Activated CD4-positive, alpha-beta T cell treated with anti-CD3 and anti-CD28 coated beads, Interleukin-2, amount 10 ng/mL, durations not matched to agents 24 days and 14 days (primary cell): Measurements from ENCODE around the gene ITGB5. TPM values are rescaled to one million over a fixed set of nuclear protein-coding genes. Genes with fewer than 3 reads are reported as not detected.

Source experiments
- DNase-seq: peaks from one replicate; pipeline ENCODE4 v3.0.0; 2022
- H3K27ac Mint-ChIP-seq: one replicate; pipeline ENCODE4 v1.8.0; 2022; ENCODE audit warnings: mild to moderate bottlenecking, mixed read lengths
- H3K27me3 Mint-ChIP-seq: one replicate; pipeline ENCODE4 v1.8.0; 2022; ENCODE audit warnings: mixed read lengths
- H3K36me3 Mint-ChIP-seq: one replicate; pipeline ENCODE4 v1.8.0; 2022; ENCODE audit warnings: low read depth, mild to moderate bottlenecking, mixed read lengths
- H3K4me1 Mint-ChIP-seq: one replicate; pipeline ENCODE4 v1.8.0; 2021; ENCODE audit warnings: mixed read lengths
- H3K4me3 Mint-ChIP-seq: one replicate; pipeline ENCODE4 v1.8.0; 2022; ENCODE audit warnings: mild to moderate bottlenecking, moderate library complexity, mixed read lengths
- H3K9me3 Mint-ChIP-seq: one replicate; pipeline ENCODE4 v1.8.0; 2021; ENCODE audit warnings: mixed read lengths
- intact Hi-C: fragments of 100-400 bp; cut with micrococcal nuclease; formaldehyde crosslinking; loops from one replicate; pipeline ENCODE4 v1.15.1; 2023
- total RNA-seq: library from RNA; stranded (reverse); gene quantifications from 2 replicates; pipeline ENCODE4 v1.2.3, GENCODE V29; 2022

ITGB5 gene
- total RNA-seq, 1 donor from 2014 or later, result 2.1 TPM

GRCh38 chr3:124814620-124815421 lies 72.3 kb downstream of the ITGB5 start:
- intact Hi-C loops, result no loop called here
- no peak overlapping the region for H3K4me3 Mint-ChIP-seq
- H3K9me3 Mint-ChIP-seq, result no peaks in the 10 kb centered on the region

DNA sequence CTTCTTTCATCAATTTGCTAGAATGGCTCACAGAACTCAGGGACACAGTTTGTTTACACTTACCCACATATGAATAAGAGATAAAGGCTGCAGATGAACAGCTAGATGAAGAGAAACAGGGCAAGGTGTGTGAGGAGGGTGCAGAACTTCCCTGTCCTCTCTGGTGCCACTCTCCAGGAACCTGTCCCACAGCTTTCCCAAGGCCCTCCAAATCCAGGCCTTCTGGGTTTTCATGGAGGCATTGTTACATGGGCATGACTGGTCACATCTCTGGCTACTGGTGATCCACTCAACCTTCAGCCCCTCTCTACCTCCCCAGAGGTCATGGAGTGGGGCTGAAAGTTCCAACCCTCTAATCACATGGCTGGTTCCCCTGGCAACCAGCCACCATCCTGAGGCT lies 73.6 kb downstream of the ITGB5 start:
- Mint-ChIP-seq H3K4me3 (no peak overlapping the region), H3K27me3 (peaks cover 14% of the 10 kb centered on the region), H3K9me3 (no peaks in the 10 kb centered on the region), H3K4me1 (no peaks in the 10 kb centered on the region), H3K36me3 (no peaks in the 10 kb centered on the region), H3K27ac (no peak overlapping the region)
- intact Hi-C loops, result no loop called here
- DNase-seq, result no peak

More at GRCh38 chr3:124814620-124815421, 72.3 kb downstream of the ITGB5 start:
- Mint-ChIP-seq H3K4me1 (no peaks in the 10 kb centered on the region), H3K27me3 (peaks cover 19% of the 10 kb centered on the region), H3K36me3 (no peaks in the 10 kb centered on the region), H3K27ac (no peak overlapping the region)
- DNase-seq, result no peak

GRCh38 chr3:124812291-124813265 lies 74.6 kb downstream of the ITGB5 start:
- Mint-ChIP-seq H3K4me3 (no peak overlapping the region), H3K36me3 (no peaks in the 10 kb centered on the region), H3K9me3 (no peaks in the 10 kb centered on the region), H3K27me3 (peaks cover 13% of the 10 kb centered on the region), H3K4me1 (no peaks in the 10 kb centered on the region), H3K27ac (no peak overlapping the region)
- intact Hi-C loops, result no loop called here
- DNase-seq, result no peak

- H3K9me3 Mint-ChIP-seq, result no peaks in the 10 kb centered on the region
- intact Hi-C loops, result no loop called here
- DNase-seq, result no peak
- H3K36me3 Mint-ChIP-seq, result no peaks in the 10 kb centered on the region
- no peak overlapping the region for H3K27ac Mint-ChIP-seq
- peaks cover 11% of the 10 kb centered on the region for H3K27me3 Mint-ChIP-seq
- no peak overlapping the region for H3K4me3 Mint-ChIP-seq
- no peaks in the 10 kb centered on the region for H3K4me1 Mint-ChIP-seq
Observed at GRCh38 chr3:124811436-124811835, 75.7 kb downstream of the ITGB5 start.

- intact Hi-C loops, result no loop called here
- Mint-ChIP-seq H3K4me1 (no peaks in the 10 kb centered on the region), H3K4me3 (no peak overlapping the region), H3K9me3 (no peaks in the 10 kb centered on the region), H3K27me3 (peaks cover 11% of the 10 kb centered on the region), H3K27ac (no peak overlapping the region), H3K36me3 (no peaks in the 10 kb centered on the region)
- DNase-seq, result no peak
Observed at GRCh38 chr3:124810970-124811369, 76.2 kb downstream of the ITGB5 start.

GRCh38 chr3:124809039-124809438 lies 78.1 kb downstream of the ITGB5 start:
- Mint-ChIP-seq H3K4me3 (no peak overlapping the region), H3K9me3 (no peaks in the 10 kb centered on the region), H3K27me3 (peaks cover 17% of the 10 kb centered on the region), H3K36me3 (no peaks in the 10 kb centered on the region), H3K4me1 (no peaks in the 10 kb centered on the region), H3K27ac (no peak overlapping the region)
- no peak for DNase-seq
- intact Hi-C loops, result no loop called here

DNA sequence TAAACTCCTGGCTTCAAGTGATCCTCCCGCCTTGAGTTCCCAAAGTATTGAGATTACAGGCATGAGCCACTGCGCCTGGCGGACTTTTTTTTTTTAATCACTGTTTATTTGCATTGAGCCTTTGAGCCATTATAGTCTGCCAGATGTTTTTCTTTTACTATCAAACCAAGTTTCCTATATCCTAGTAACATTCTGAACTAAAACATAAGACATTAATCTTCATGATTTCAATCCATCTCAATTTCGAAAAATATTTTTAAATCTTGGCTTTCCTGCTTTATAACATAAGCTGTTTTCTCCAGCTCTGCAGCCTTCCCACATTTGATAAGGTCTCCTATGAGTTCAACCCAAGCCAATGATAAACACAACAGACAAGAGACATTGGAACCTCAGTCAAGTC lies 81.5 kb downstream of the ITGB5 start:
- peaks cover 14% of the 10 kb centered on the region for H3K27me3 Mint-ChIP-seq
- H3K4me1 Mint-ChIP-seq, result no peaks in the 10 kb centered on the region
- DNase-seq, result no peak
- H3K36me3 Mint-ChIP-seq, result no peaks in the 10 kb centered on the region
- no peak overlapping the region for H3K4me3 Mint-ChIP-seq
- intact Hi-C loops, result no loop called here
- H3K9me3 Mint-ChIP-seq, result no peaks in the 10 kb centered on the region
- H3K27ac Mint-ChIP-seq, result no peak overlapping the region

- Mint-ChIP-seq H3K36me3 (no peaks in the 10 kb centered on the region), H3K27ac (no peak overlapping the region)
Observed at GRCh38 chr3:124804875-124805274, 82.3 kb downstream of the ITGB5 start.

GRCh38 chr3:124802702-124803101 lies 84.5 kb downstream of the ITGB5 start:
- Mint-ChIP-seq H3K27me3 (peaks cover 8% of the 10 kb centered on the region), H3K9me3 (no peaks in the 10 kb centered on the region), H3K27ac (no peak overlapping the region), H3K4me1 (no peaks in the 10 kb centered on the region), H3K4me3 (no peak overlapping the region), H3K36me3 (no peaks in the 10 kb centered on the region)
- DNase-seq, result no peak
- intact Hi-C loops, result no loop called here

More at GRCh38 chr3:124804875-124805274, 82.3 kb downstream of the ITGB5 start:
- no peaks in the 10 kb centered on the region for H3K4me1 Mint-ChIP-seq
- intact Hi-C loops, result no loop called here
- no peak overlapping the region for H3K4me3 Mint-ChIP-seq
- H3K9me3 Mint-ChIP-seq, result no peaks in the 10 kb centered on the region
- H3K27me3 Mint-ChIP-seq, result peaks cover 12% of the 10 kb centered on the region
- no peak for DNase-seq

DNA sequence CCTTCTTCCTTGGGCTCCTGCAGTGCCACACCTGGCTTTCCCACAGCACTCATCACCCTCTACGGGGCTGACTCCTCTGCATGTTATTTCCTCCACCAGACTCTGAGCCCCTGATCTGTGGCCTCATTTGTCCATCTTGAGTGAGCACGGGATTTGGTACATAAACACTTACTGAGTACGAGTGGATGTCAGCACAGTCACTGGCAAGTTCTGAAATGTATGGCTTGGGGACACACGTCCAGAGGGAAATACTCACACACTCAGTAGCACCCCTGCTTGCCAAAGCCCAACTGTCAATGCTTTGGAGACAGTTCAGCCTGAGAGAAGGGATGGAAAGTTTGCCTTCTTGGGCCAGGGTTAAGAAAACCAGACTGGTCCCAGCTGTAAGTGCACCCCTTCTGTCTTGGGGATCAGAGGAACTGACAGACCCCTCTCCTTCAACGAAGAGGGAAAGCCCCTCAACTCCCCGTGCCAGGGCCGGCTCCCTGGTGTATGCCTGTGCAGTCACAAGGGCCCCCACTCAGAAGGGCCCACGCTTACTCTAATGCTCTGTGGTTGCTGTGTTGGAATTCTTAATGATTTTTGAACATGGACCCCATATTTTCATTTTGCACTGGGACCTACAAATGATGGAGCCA lies 85.0 kb downstream of the ITGB5 start:
- intact Hi-C loops, result no loop called here
- H3K36me3 Mint-ChIP-seq, result no peaks in the 10 kb centered on the region
- no peaks in the 10 kb centered on the region for H3K4me1 Mint-ChIP-seq
- no peak overlapping the region for H3K4me3 Mint-ChIP-seq
- no peak overlapping the region for H3K27ac Mint-ChIP-seq
- no peaks in the 10 kb centered on the region for H3K9me3 Mint-ChIP-seq
- peaks cover 8% of the 10 kb centered on the region for H3K27me3 Mint-ChIP-seq
- no peak for DNase-seq

GRCh38 chr3:124800511-124801258 lies 86.5 kb downstream of the ITGB5 start:
- H3K27me3 Mint-ChIP-seq, result peaks cover 8% of the 10 kb centered on the region
- no peaks in the 10 kb centered on the region for H3K4me1 Mint-ChIP-seq

GRCh38 chr3:124800076-124800475 lies 87.1 kb downstream of the ITGB5 start:
- intact Hi-C loops, result no loop called here
- no peak overlapping the region for H3K4me3 Mint-ChIP-seq
- H3K4me1 Mint-ChIP-seq, result no peaks in the 10 kb centered on the region

More at GRCh38 chr3:124800511-124801258, 86.5 kb downstream of the ITGB5 start:
- Mint-ChIP-seq H3K9me3 (no peaks in the 10 kb centered on the region), H3K4me3 (no peak overlapping the region), H3K27ac (no peak overlapping the region), H3K36me3 (no peaks in the 10 kb centered on the region)
- intact Hi-C loops, result no loop called here
- no peak for DNase-seq

DNA sequence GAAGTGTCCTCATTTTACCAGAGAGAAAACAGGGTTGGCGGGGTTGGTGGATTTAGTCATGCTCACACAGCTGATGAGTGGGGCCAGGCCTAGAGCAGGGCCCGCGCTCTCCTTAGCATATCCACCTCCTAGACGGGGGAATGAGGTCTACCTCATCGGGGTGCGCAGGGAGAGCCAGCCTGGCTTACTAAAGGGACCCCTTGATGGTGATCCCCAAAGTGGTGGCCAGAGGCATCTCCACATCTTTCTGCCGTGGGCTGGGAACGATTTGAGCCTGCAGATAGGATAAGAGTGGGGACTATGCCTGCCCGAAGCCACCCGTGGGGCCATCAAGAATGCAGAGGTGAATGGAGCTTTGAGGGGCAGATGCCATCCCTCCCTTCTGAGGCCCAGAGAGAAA lies 87.5 kb downstream of the ITGB5 start:
- H3K4me3 Mint-ChIP-seq, result no peak overlapping the region
- H3K4me1 Mint-ChIP-seq, result no peaks in the 10 kb centered on the region
- peaks cover 3% of the 10 kb centered on the region for H3K27me3 Mint-ChIP-seq
- H3K9me3 Mint-ChIP-seq, result no peaks in the 10 kb centered on the region
- no peaks in the 10 kb centered on the region for H3K36me3 Mint-ChIP-seq
- DNase-seq, result no peak
- intact Hi-C loops, result no loop called here
- no peak overlapping the region for H3K27ac Mint-ChIP-seq

More at GRCh38 chr3:124800076-124800475, 87.1 kb downstream of the ITGB5 start:
- H3K27me3 Mint-ChIP-seq, result peaks cover 5% of the 10 kb centered on the region
- H3K36me3 Mint-ChIP-seq, result no peaks in the 10 kb centered on the region
- DNase-seq, result no peak
- no peak overlapping the region for H3K27ac Mint-ChIP-seq
- no peaks in the 10 kb centered on the region for H3K9me3 Mint-ChIP-seq
